OCI-LY1 (cell line): Measurements from ENCODE around the gene SP140.

Experiments
- H2AFZ ChIP-seq: fragments of 200-600 bp; sonication (generic), shearing (Covaris generic); 2 replicates; pipeline ENCODE4 v1.6.0; 2014; ENCODE audit warnings: antibody characterized with exemption, mild to moderate bottlenecking, low read length
- H3F3A ChIP-seq: fragments of 200-600 bp; sonication (generic), shearing (Covaris generic); 2 replicates; pipeline ENCODE4 v1.6.0; 2014; ENCODE audit warnings: mild to moderate bottlenecking, antibody characterized with exemption, low read length, moderate library complexity; ENCODE audit not compliant: insufficient read depth
- H3K27ac ChIP-seq: fragments of 200-600 bp; sonication (generic); 2 replicates; pipeline ENCODE4 v1.5.1; 2014; ENCODE audit warnings: low read length, mixed run types, mild to moderate bottlenecking, low read depth; ENCODE audit not compliant: poor library complexity, severe bottlenecking
- H3K27me3 ChIP-seq: fragments of 200-600 bp; sonication (generic); 2 replicates; pipeline ENCODE4 v1.6.0; 2014; ENCODE audit warnings: antibody characterized with exemption, mild to moderate bottlenecking, low read length, moderate library complexity; ENCODE audit not compliant: insufficient read depth
- H3K36me3 ChIP-seq: fragments of 200-600 bp; sonication (generic); 2 replicates; pipeline ENCODE4 v1.6.1; 2014; ENCODE audit warnings: mild to moderate bottlenecking, antibody characterized with exemption, low read length, moderate library complexity, mixed read lengths; ENCODE audit not compliant: insufficient read depth
- H3K4me1 ChIP-seq: fragments of 200-600 bp; sonication (generic); 2 replicates; pipeline ENCODE4 v1.5.1; 2014; ENCODE audit warnings: mild to moderate bottlenecking, low read length, moderate library complexity; ENCODE audit not compliant: insufficient read depth, severe bottlenecking
- H3K4me2 ChIP-seq: fragments of 200-600 bp; sonication (generic), shearing (Covaris generic); 2 replicates; pipeline ENCODE4 v1.6.1; 2014; ENCODE audit warnings: low read length
- H3K4me3 ChIP-seq: fragments of 200-600 bp; sonication (generic); 2 replicates; pipeline ENCODE4 v1.5.1; 2014; ENCODE audit warnings: low read length, low read depth, mild to moderate bottlenecking, mixed read lengths; ENCODE audit not compliant: poor library complexity, severe bottlenecking
- H3K79me2 ChIP-seq: fragments of 200-600 bp; shearing (Covaris generic); 2 replicates; pipeline ENCODE4 v1.6.1; 2016; ENCODE audit warnings: mixed run types, low read length, mixed read lengths; ENCODE audit not compliant: insufficient read depth
- H3K9ac ChIP-seq: fragments of 200-600 bp; sonication (generic), shearing (Covaris generic); 2 replicates; pipeline ENCODE4 v1.6.1; 2014; ENCODE audit warnings: mild to moderate bottlenecking, low read length, mixed read lengths
- H3K9me2 ChIP-seq: fragments of 200-600 bp; sonication (generic), shearing (Covaris generic); 2 replicates; pipeline ENCODE4 v1.6.1; 2014; ENCODE audit warnings: low read depth, mild to moderate bottlenecking, low read length, mixed read lengths
- H3K9me3 ChIP-seq: fragments of 200-600 bp; shearing (Covaris generic); 2 replicates; pipeline ENCODE4 v1.6.1; 2014; ENCODE audit warnings: low read length, mixed read lengths
- H4K20me1 ChIP-seq: fragments of 200-600 bp; sonication (generic), shearing (Covaris generic); 2 replicates; pipeline ENCODE4 v1.6.0; 2016; ENCODE audit warnings: mild to moderate bottlenecking, low read length; ENCODE audit not compliant: insufficient read depth
- CTCF ChIP-seq: fragments of 200-600 bp; sonication (generic), shearing (Covaris generic); IDR thresholded peaks from 2 replicates; pipeline ENCODE4 v1.5.1; 2017; ENCODE audit warnings: mild to moderate bottlenecking, antibody characterized with exemption, low read length, moderate library complexity, mixed read lengths
- EZH2 ChIP-seq: fragments of 200-600 bp; sonication (generic), shearing (Covaris generic); IDR thresholded peaks from 2 replicates; pipeline ENCODE4 v1.8.0; 2017; ENCODE audit warnings: borderline replicate concordance, mixed run types, mild to moderate bottlenecking, antibody characterized with exemption, low read length, moderate library complexity, mixed read lengths

SP140 gene

GRCh38 chr2:230230087-230230486 lies 4.6 kb downstream of the SP140 start:
- no peak for TF ChIP-seq CTCF
- no peak for TF ChIP-seq EZH2
- Histone ChIP-seq H3K4me1 (peaks cover 62% of the 10 kb centered on the region), H3F3A (0 out of 2 replicates have a peak, but pooled peaks cover 4% of the 10 kb centered on the region), H3K4me2 (no peak overlapping the region), H3K9ac (no peak overlapping the region), H2AFZ (no peak overlapping the region), H3K36me3 (peaks cover 30% of the 10 kb centered on the region), H3K9me2 (no peaks in the 10 kb centered on the region), H3K79me2 (peaks cover 22% of the 10 kb centered on the region), H3K9me3 (peaks cover 13% of the 10 kb centered on the region), H3K27ac (no peak overlapping the region), H3K4me3 (no peak overlapping the region), H4K20me1 (no peaks in the 10 kb centered on the region), H3K27me3 (no peaks in the 10 kb centered on the region)

- Histone ChIP-seq H3K9me2 (no peaks in the 10 kb centered on the region), H2AFZ (no peak overlapping the region), H3F3A (0 out of 2 replicates have a peak, but pooled peaks cover 4% of the 10 kb centered on the region), H3K4me3 (no peak overlapping the region), H3K27me3 (no peaks in the 10 kb centered on the region), H3K9me3 (peaks cover 13% of the 10 kb centered on the region), H3K36me3 (peaks cover 34% of the 10 kb centered on the region), H4K20me1 (no peaks in the 10 kb centered on the region), H3K79me2 (peaks cover 22% of the 10 kb centered on the region), H3K4me2 (no peak overlapping the region), H3K27ac (no peak overlapping the region), H3K9ac (no peak overlapping the region), H3K4me1 (peaks cover 56% of the 10 kb centered on the region)
- no peak for TF ChIP-seq EZH2
- no peak for TF ChIP-seq CTCF
Measured at GRCh38 chr2:230230496-230231200, 5.1 kb downstream of the SP140 start.

GRCh38 chr2:230231251-230231650 lies 5.7 kb downstream of the SP140 start:
- H4K20me1 ChIP-seq: no peaks in the 10 kb centered on the region
- no peak overlapping the region for H3K4me3 ChIP-seq
- peaks cover 50% of the 10 kb centered on the region for H3K4me1 ChIP-seq
- no peak for TF ChIP-seq EZH2
- no peak for TF ChIP-seq CTCF
- H3K9me2 ChIP-seq: no peaks in the 10 kb centered on the region
- H3K79me2 ChIP-seq: peaks cover 22% of the 10 kb centered on the region
- H3K27ac ChIP-seq: no peak overlapping the region
- no peaks in the 10 kb centered on the region for H3K27me3 ChIP-seq
- no peaks in the 10 kb centered on the region for H3F3A ChIP-seq
- H2AFZ ChIP-seq: no peak overlapping the region
- peaks cover 35% of the 10 kb centered on the region for H3K36me3 ChIP-seq
- peaks cover 13% of the 10 kb centered on the region for H3K9me3 ChIP-seq
- H3K4me2 ChIP-seq: no peak overlapping the region
- H3K9ac ChIP-seq: no peak overlapping the region
